ENCODE data around the gene MTA3.

Gene MTA3

GRCh38 chr2:42568401-42569115 lies at the start of gene MTA3:
MTA3 (plus strand) TSS chr2:42568632; CDS start chr2:42568746, 114 bp downstream.
- Histone ChIP-seq H3K4me1 (ENCODE audit: control insufficient read depth in 5 of 5, insufficient read depth in 5 of 5, low read length in 5 of 5) (peaks cover 4 to 26% (median 17%) of the 10 kb centered on the region in 5 donors), H3K9ac (ENCODE audit: low read length in 5 of 5) (peak within 1 kb of the TSS; percentile 7 to 71 (median 57)), H3K27me3 (ENCODE audit: control insufficient read depth in 5 of 5, insufficient read depth in 4 of 5, low read length in 5 of 5) (no peaks in the 10 kb centered on the region), H3K9me3 (ENCODE audit: control insufficient read depth in 5 of 5, low read length in 5 of 5) (no peaks in the 10 kb centered on the region), H3K4me3 (ENCODE audit: low read depth in 1 of 5, low read length in 5 of 5) (peak within 1 kb of the TSS; percentile 70 to 77 (median 74)), H3K36me3 (ENCODE audit: control insufficient read depth in 5 of 5, insufficient read depth in 5 of 5, low read length in 5 of 5) (peaks cover 0 to 4% (median 0%) of the 10 kb centered on the region in 5 donors), H3K27ac (ENCODE audit: low read depth, low read length) (peak within 1 kb of the TSS; percentile 69)

GRCh38 chr2:42519624-42520023 lies 48.8 kb upstream of the MTA3 start:
- Histone ChIP-seq H3K9me3 (ENCODE audit: control insufficient read depth in 5 of 5, low read length in 5 of 5) (no peaks in the 10 kb centered on the region), H3K36me3 (ENCODE audit: control insufficient read depth in 5 of 5, insufficient read depth in 5 of 5, low read length in 5 of 5) (no peaks in the 10 kb centered on the region), H3K4me1 (ENCODE audit: control insufficient read depth in 5 of 5, insufficient read depth in 5 of 5, low read length in 5 of 5) (no peaks in the 10 kb centered on the region), H3K9ac (ENCODE audit: low read length in 5 of 5) (no peak overlapping the region), H3K4me3 (ENCODE audit: low read depth in 1 of 5, low read length in 5 of 5) (no peak overlapping the region), H3K27ac (ENCODE audit: low read depth, low read length) (no peak overlapping the region), H3K27me3 (ENCODE audit: control insufficient read depth in 5 of 5, insufficient read depth in 4 of 5, low read length in 5 of 5) (no peaks in the 10 kb centered on the region)

GRCh38 chr2:42522035-42522434 lies 46.4 kb upstream of the MTA3 start:
- Histone ChIP-seq H3K36me3 (ENCODE audit: control insufficient read depth in 5 of 5, insufficient read depth in 5 of 5, low read length in 5 of 5) (no peaks in the 10 kb centered on the region), H3K27me3 (ENCODE audit: control insufficient read depth in 5 of 5, insufficient read depth in 4 of 5, low read length in 5 of 5) (no peaks in the 10 kb centered on the region), H3K9me3 (ENCODE audit: control insufficient read depth in 5 of 5, low read length in 5 of 5) (no peaks in the 10 kb centered on the region), H3K27ac (ENCODE audit: low read depth, low read length) (no peak overlapping the region), H3K4me3 (ENCODE audit: low read depth in 1 of 5, low read length in 5 of 5) (no peak overlapping the region), H3K4me1 (ENCODE audit: control insufficient read depth in 5 of 5, insufficient read depth in 5 of 5, low read length in 5 of 5) (no peaks in the 10 kb centered on the region), H3K9ac (ENCODE audit: low read length in 5 of 5) (no peak overlapping the region)

GRCh38 chr2:42523341-42523740 lies 45.1 kb upstream of the MTA3 start:
- H3K27me3 ChIP-seq (ENCODE audit: control insufficient read depth in 5 of 5, insufficient read depth in 4 of 5, low read length in 5 of 5) = no peaks in the 10 kb centered on the region
- H3K4me1 ChIP-seq (ENCODE audit: control insufficient read depth in 5 of 5, insufficient read depth in 5 of 5, low read length in 5 of 5) = no peaks in the 10 kb centered on the region
- H3K36me3 ChIP-seq (ENCODE audit: control insufficient read depth in 5 of 5, insufficient read depth in 5 of 5, low read length in 5 of 5) = no peaks in the 10 kb centered on the region
- H3K4me3 ChIP-seq (ENCODE audit: low read depth in 1 of 5, low read length in 5 of 5) = no peak overlapping the region
- H3K9ac ChIP-seq (ENCODE audit: low read length in 5 of 5) = no peak overlapping the region
- H3K27ac ChIP-seq (ENCODE audit: low read depth, low read length) = no peak overlapping the region
- H3K9me3 ChIP-seq (ENCODE audit: control insufficient read depth in 5 of 5, low read length in 5 of 5) = no peaks in the 10 kb centered on the region

DNA sequence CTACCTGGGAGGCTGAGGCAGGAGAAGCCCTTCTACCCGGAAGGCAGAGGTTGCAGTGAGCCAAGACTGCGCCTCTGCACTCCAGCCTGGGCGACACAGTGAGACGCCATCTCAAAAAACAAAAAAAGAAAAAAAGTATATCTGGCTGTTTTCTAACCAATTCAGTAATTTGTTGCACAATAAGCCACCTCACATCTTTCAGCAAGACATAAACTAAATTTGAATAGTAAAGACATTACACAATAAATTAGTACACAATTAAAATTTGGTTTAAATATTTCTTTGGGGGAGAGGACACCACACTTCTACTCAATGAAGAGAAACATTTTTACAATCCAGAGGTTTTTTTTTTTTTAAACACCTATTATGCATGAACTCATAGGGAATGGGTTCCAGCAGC lies 36.0 kb upstream of the MTA3 start:
- Histone ChIP-seq H3K9me3 (ENCODE audit: control insufficient read depth in 5 of 5, low read length in 5 of 5) (no peaks in the 10 kb centered on the region), H3K27ac (ENCODE audit: low read depth, low read length) (no peak overlapping the region), H3K4me1 (ENCODE audit: control insufficient read depth in 5 of 5, insufficient read depth in 5 of 5, low read length in 5 of 5) (no peaks in the 10 kb centered on the region), H3K27me3 (ENCODE audit: control insufficient read depth in 5 of 5, insufficient read depth in 4 of 5, low read length in 5 of 5) (no peaks in the 10 kb centered on the region), H3K4me3 (ENCODE audit: low read depth in 1 of 5, low read length in 5 of 5) (no peak overlapping the region), H3K36me3 (ENCODE audit: control insufficient read depth in 5 of 5, insufficient read depth in 5 of 5, low read length in 5 of 5) (no peaks in the 10 kb centered on the region), H3K9ac (ENCODE audit: low read length in 5 of 5) (no peak overlapping the region)

- Histone ChIP-seq H3K4me1 (ENCODE audit: control insufficient read depth in 5 of 5, insufficient read depth in 5 of 5, low read length in 5 of 5) (no peaks in the 10 kb centered on the region), H3K4me3 (ENCODE audit: low read depth in 1 of 5, low read length in 5 of 5) (no peak overlapping the region), H3K36me3 (ENCODE audit: control insufficient read depth in 5 of 5, insufficient read depth in 5 of 5, low read length in 5 of 5) (no peaks in the 10 kb centered on the region), H3K27ac (ENCODE audit: low read depth, low read length) (no peak overlapping the region), H3K27me3 (ENCODE audit: control insufficient read depth in 5 of 5, insufficient read depth in 4 of 5, low read length in 5 of 5) (no peaks in the 10 kb centered on the region), H3K9ac (ENCODE audit: low read length in 5 of 5) (no peak overlapping the region), H3K9me3 (ENCODE audit: control insufficient read depth in 5 of 5, low read length in 5 of 5) (no peaks in the 10 kb centered on the region)
Observed at GRCh38 chr2:42537493-42537892, 30.9 kb upstream of the MTA3 start.

GRCh38 chr2:42542871-42543270 lies 25.6 kb upstream of the MTA3 start:
- no peaks in the 10 kb centered on the region for H3K36me3 ChIP-seq (ENCODE audit: control insufficient read depth in 5 of 5, insufficient read depth in 5 of 5, low read length in 5 of 5)
- H3K4me1 ChIP-seq (ENCODE audit: control insufficient read depth in 5 of 5, insufficient read depth in 5 of 5, low read length in 5 of 5) = peaks cover 0 to 5% (median 0%) of the 10 kb centered on the region in 5 donors
- no peak overlapping the region for H3K4me3 ChIP-seq (ENCODE audit: low read depth in 1 of 5, low read length in 5 of 5)
- no peak overlapping the region for H3K27ac ChIP-seq (ENCODE audit: low read depth, low read length)
- H3K27me3 ChIP-seq (ENCODE audit: control insufficient read depth in 5 of 5, insufficient read depth in 4 of 5, low read length in 5 of 5) = no peaks in the 10 kb centered on the region
- H3K9ac ChIP-seq (ENCODE audit: low read length in 5 of 5) = no peak overlapping the region
- no peaks in the 10 kb centered on the region for H3K9me3 ChIP-seq (ENCODE audit: control insufficient read depth in 5 of 5, low read length in 5 of 5)

DNA sequence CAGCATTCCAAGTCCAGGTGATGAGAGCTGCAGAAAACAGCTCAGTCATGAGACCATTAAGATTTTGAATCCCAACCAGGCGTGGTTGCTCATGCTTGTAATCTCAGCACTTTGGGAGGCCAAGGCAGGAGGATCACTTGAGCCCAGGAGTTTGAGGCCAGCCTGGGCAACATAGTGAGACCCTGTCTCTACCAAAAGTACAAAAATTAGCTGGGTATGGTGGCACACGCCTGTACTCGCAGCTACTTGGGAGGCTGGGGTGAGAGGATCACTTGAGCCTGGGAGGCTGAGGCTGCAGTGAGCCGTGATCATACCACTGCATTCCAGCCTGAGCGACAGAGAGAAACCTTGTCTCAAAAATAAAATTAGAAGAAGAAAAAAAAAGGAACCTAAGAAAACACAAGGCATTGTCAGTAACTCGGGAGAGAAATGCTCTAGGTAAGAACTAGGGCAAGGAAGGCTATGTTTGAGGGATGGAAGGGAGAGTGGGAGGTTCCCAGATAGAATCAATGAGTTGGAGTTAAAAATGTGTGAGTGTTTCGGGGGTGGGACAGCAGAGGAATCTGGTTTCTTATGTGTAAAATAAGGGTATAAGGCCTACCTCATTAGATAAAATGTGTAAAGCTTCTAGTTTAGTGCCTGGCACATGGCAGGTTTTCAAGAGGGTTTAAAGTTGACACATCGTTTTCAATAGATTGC lies 23.3 kb upstream of the MTA3 start:
- Histone ChIP-seq H3K9me3 (ENCODE audit: control insufficient read depth in 5 of 5, low read length in 5 of 5) (no peaks in the 10 kb centered on the region), H3K4me1 (ENCODE audit: control insufficient read depth in 5 of 5, insufficient read depth in 5 of 5, low read length in 5 of 5) (peaks cover 0 to 5% (median 0%) of the 10 kb centered on the region in 5 donors), H3K4me3 (ENCODE audit: low read depth in 1 of 5, low read length in 5 of 5) (no peak overlapping the region), H3K9ac (ENCODE audit: low read length in 5 of 5) (no peak overlapping the region), H3K27ac (ENCODE audit: low read depth, low read length) (no peak overlapping the region), H3K27me3 (ENCODE audit: control insufficient read depth in 5 of 5, insufficient read depth in 4 of 5, low read length in 5 of 5) (no peaks in the 10 kb centered on the region), H3K36me3 (ENCODE audit: control insufficient read depth in 5 of 5, insufficient read depth in 5 of 5, low read length in 5 of 5) (no peaks in the 10 kb centered on the region)

- H3K27me3 ChIP-seq (ENCODE audit: control insufficient read depth in 5 of 5, insufficient read depth in 4 of 5, low read length in 5 of 5) = no peaks in the 10 kb centered on the region
- H3K4me3 ChIP-seq (ENCODE audit: low read depth in 1 of 5, low read length in 5 of 5) = no peak overlapping the region
- H3K36me3 ChIP-seq (ENCODE audit: control insufficient read depth in 5 of 5, insufficient read depth in 5 of 5, low read length in 5 of 5) = no peaks in the 10 kb centered on the region
- no peak overlapping the region for H3K9ac ChIP-seq (ENCODE audit: low read length in 5 of 5)
- no peaks in the 10 kb centered on the region for H3K9me3 ChIP-seq (ENCODE audit: control insufficient read depth in 5 of 5, low read length in 5 of 5)
- H3K27ac ChIP-seq (ENCODE audit: low read depth, low read length) = no peak overlapping the region
- peaks cover 0 to 5% (median 0%) of the 10 kb centered on the region in 5 donors for H3K4me1 ChIP-seq (ENCODE audit: control insufficient read depth in 5 of 5, insufficient read depth in 5 of 5, low read length in 5 of 5)
Observed at GRCh38 chr2:42545841-42546390, 22.5 kb upstream of the MTA3 start.

- Histone ChIP-seq H3K4me3 (ENCODE audit: low read depth in 1 of 5, low read length in 5 of 5) (no peak overlapping the region), H3K36me3 (ENCODE audit: control insufficient read depth in 5 of 5, insufficient read depth in 5 of 5, low read length in 5 of 5) (no peaks in the 10 kb centered on the region), H3K9ac (ENCODE audit: low read length in 5 of 5) (no peak overlapping the region), H3K9me3 (ENCODE audit: control insufficient read depth in 5 of 5, low read length in 5 of 5) (no peaks in the 10 kb centered on the region), H3K27ac (ENCODE audit: low read depth, low read length) (no peak overlapping the region), H3K4me1 (ENCODE audit: control insufficient read depth in 5 of 5, insufficient read depth in 5 of 5, low read length in 5 of 5) (peaks cover 0 to 5% (median 0%) of the 10 kb centered on the region in 5 donors), H3K27me3 (ENCODE audit: control insufficient read depth in 5 of 5, insufficient read depth in 4 of 5, low read length in 5 of 5) (no peaks in the 10 kb centered on the region)
Observed at GRCh38 chr2:42547014-42547413, 21.4 kb upstream of the MTA3 start.

All from subcutaneous abdominal adipose tissue (tissue), 5 donors.